GM18526 (cell line): ENCODE data around the gene CEP152.

Experiments used
- POLR2A ChIP-seq: IDR thresholded peaks from 3 replicates; pipeline ENCODE4 v1.6.1; 2011; ENCODE audit not compliant: insufficient read length; ENCODE audit errors: extremely low read depth

Gene CEP152

DNA sequence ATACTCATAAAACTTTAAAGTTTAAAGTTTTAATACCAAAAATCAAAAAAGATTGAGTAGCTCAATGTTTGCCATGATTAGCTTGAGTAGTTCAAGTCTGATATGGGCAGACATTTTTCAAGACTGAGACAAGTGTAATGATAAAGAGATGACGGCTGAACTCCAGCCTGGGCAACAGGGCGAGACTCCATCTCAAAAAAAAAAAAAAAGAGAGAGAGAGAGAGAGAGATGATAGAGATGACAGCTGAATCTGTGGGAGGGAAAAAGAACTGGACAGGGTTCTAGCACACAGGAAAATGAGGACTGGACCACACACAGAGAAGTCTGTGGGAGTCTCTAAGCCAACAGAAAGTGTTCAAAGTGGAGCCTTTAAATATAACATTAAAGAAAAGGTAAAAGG is 25.2 kb downstream of the CEP152 start:
- TF ChIP-seq POLR2A = no peak

DNA sequence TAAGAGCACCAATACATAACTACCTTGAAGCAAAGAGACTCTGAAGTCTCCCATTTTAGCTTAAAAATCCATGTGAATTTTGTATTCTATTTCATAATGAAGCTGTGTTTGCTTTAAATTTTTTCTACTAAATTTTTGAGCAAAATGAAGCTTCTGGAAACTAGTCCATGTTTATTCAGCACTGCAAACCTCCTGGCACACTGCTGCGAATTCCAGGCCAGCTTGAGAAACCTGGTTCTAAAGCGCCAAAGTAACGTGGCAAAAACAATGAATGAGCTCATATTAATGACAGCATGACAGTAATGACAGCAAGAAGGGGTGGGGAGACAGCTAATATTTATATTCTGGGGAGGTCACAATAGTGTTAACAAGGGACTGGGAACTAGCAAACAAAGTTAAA is 25.7 kb downstream of the CEP152 start:
- no peak for TF ChIP-seq POLR2A

DNA sequence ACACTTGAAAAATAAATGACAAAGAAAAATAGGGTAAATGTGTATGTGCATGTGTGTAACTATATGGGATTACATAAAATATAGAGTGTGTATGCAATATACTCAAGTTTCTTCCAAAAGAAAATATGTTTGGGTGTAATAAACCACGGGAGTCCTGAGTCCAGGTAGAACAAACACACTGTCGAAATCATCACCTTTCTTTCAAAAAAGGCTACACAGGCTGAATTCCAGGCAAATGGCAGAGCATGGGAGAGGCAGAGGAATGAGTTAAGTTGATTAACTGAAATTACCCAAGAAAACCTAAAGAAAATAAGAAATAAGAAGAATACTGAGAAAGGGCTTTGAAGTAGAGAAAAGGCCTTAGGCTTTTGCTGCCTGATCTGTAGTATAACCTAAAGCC is 26.1 kb downstream of the CEP152 start:
- TF ChIP-seq POLR2A = no peak

DNA sequence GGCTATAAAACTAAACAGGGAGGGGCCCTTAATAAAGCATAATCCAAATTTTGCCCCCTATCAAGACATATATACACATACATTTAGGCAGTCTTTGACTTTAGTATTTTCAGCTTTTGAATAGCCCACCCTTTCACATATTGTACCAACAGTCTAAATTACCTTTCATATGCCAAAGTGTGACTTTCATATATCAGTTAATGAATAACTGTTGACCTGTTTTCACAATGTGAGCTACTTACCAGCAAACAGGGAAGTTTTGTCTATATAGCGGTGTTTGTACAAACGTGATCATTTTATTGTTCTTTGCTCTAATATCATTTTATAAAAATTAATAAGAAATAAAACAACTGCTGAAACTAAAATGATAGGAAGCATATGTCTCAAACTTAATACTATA is 28.0 kb downstream of the CEP152 start:
- no peak for TF ChIP-seq POLR2A

DNA sequence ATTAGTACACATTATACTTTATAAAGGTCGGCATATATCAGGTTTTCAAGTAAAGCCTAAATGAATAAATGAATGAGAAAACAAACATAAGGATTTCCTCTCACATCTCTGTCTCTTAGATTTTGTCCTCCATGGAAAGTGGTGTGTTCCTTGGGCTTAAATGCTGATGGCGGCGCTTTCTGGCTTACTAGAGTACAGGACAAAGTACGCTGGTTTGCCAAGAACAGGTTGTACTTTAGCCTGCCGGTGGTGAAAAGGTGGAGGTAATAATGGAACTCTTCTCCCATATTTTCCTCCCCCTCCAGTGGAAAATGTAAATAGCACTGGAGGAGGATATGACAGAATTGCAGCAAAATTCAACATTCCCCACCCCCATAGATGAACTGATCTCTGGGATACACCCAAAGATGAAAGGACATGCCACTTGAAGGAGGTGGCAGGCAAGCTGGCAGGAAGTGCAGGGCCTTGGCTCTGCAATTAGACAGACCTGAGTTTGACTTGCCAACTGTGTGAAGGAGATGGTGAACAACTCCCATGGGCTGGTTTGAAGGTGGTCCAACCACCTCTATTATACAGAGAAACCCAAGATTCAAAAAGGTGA is 29.3 kb downstream of the CEP152 start:
- no peak for TF ChIP-seq POLR2A

DNA sequence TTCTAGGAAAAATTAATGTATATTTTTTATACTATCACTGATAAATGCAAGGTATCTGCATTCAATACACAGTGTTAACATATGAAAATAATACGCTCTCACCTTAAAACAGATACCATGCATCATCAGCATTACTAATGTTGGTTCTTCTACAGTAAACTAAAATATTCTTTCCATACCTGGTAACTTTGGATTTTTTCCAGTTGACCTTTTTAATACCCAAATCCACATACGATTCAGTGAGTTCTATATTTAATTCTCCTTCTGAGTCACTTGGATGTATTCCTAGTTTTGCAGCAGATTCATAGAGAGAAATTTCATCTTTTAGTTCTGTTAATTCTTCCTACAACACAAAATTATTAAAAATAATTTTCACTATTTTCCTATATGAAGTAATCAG is 29.9 kb downstream of the CEP152 start:
- no peak for TF ChIP-seq POLR2A

DNA sequence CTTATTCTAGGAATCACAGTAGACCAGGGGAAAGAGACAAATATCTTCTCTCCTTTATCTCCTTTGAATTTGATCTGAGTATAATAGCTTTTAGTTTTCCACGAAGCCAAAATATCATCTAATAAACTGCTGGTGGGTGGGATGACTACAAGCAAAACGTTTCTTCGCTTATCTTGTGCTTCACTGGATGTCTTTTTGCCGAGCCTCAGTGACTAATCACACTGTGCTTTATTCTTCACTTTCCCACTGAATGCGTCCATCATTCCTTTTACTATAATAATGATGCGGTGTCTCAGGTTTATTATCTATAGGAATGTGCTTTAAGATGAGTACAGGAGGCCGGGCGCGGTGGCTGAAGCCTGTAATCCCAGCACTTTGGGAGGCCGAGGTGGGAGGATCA is 32.5 kb downstream of the CEP152 start:
- no peak for TF ChIP-seq POLR2A

DNA sequence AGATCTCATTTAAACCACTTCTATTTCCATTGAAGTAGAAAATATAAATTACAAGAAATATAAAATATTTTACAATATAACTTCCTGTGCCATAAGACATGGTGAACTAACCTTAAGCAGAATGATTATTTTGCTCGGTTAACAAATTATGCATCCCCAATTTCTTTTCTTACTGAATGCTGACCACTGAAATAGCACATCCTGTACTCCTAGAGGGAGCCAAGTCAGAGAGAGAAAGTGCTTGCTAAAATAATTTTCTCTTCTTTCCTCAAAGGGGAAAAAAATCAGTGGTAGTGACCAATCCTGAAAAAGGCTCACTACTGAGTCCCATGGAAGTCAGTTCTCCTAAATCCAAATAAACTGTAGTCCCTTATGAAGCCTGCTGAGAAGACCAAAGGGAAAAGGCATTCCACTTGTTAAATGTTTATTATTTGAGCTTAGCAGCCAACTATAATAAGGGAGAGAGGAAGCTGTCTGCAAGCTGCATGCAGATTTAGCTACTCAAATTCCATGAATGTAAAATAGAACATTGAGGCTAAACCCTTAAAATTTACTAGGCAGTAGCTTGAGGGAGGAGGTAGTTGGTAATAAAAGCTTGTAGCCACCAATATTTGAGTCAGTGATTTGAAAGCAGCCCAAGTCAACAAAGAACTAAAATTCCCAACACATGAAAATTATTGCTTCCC is 33.1 kb downstream of the CEP152 start:
- TF ChIP-seq POLR2A = no peak

DNA sequence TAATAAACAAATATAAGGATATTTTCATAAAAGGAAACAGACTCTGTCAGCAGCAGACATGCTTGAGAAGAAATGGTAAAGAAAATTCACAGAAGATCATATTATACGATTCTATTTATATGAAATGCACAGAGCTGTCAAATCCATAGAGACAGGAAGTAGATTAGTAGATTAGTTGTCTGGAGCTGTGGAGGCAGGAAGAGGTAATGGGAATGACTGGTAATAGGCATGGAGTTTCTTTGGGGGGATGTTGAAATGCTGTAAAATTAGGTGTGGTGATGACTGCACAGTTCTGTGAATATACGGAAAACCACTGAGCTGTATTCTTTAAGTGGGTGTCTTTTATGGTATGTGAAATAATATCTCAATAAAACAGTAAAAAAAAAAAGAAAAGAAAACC is 35.3 kb downstream of the CEP152 start:
- no peak for TF ChIP-seq POLR2A

DNA sequence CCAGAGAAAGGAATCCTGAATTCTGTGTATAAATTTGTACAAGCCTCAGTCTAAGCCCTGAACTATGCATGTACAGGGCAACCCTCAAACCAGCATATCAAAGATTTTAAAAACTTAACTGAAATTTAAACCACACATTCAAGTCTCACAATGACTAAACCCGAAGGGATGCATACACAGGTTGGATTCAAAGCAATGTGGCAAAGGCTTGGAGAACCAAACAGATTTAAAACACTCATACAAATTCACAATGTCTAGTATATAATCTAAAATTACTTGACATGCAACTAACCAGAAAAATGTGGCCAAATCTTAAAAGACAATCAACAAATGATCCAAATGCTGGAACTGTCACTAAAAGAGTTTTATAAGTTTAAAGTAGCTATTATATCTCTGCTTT is 36.4 kb downstream of the CEP152 start:
- TF ChIP-seq POLR2A = no peak

DNA sequence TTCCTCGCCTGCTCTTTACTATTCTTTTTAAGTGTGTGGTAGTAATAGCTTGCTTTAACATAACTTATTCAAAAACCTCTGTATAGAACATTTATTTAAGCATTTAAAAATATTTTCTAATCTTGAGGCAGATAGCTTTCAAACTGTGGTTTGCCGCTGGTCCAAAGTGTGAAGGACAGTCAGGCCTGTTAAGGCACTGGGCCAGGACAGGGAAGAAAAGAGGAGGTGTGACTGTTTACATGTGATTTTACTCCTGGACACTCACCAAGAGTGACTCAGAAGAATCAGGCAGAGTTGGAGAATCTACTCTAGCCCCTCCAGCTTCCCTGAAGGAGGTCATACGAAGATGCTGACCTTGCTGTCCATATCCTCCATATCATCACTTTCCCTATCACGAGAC is 44.7 kb downstream of the CEP152 start:
- no peak for TF ChIP-seq POLR2A

DNA sequence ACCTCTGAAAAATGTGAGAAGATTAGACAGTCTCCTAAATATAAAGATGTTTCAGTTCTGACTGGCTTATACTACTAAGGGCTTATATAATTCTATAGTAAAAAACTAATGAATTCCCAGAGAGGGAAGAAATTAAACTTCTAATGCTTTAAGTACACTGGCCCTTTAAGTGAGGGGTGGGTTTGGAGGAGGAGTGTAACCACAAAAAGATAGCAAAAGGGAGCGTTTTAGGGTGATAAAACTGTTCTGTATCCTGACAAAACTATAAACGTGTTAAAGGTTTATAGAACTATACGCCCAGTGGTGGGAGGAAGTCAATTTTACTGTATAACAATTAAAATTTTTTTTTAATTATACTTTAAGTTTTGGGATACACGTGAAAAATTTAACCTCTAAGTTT is 45.8 kb downstream of the CEP152 start:
- no peak for TF ChIP-seq POLR2A

DNA sequence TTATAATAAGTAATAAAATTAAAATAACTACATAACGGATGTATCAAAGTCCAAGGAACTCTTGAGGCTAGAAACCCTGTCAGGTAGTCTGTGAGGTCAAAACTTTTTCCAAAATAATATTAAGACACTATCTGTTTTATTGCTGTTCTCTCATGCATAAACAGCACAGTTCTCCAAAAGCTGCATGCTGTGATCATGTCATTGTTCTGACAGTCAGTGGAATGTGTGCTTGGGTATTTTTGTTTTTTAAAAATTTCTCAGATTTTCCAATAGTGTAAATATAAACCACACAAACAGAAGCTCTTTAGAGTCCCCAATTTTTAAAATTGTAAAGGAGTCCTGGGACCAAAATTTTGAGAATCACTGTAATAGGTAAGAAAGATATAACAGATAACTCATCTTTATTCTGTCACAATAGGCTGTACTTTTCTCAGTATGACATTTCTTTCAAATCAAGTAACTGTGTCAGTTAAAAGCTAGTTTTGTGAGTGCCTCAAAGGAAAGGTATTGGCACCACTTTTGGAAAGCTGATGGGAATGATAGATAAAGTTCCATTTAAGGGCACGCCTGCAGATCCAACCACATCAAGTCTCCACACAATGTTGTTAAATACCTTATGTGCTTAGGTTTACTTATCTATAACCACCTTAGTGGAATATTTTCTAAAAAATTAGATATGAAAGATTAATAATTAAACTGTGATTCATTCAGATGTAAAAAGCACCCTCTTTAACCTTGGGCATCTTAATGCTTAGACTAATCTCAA is 49.3 kb downstream of the CEP152 start:
- TF ChIP-seq POLR2A = no peak

DNA sequence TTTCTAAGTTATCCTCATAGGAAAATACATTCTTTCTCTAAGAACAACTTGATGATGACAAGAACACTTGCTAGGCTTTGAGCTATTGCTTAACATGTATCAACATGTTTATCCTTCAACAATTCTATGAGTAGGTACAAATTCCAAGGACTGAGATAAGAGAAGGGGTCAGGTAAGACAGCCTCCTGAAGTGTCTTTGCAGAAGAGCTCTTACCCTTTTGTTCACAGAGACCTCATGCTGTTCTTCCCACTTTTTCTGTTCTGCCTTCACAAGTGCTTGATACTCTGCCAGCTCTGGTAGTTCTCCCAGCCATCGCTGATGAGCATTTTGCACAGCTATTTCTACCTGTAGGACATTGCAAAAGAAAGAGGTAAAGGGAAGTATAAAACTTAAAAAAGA is 50.9 kb downstream of the CEP152 start:
- TF ChIP-seq POLR2A = no peak

DNA sequence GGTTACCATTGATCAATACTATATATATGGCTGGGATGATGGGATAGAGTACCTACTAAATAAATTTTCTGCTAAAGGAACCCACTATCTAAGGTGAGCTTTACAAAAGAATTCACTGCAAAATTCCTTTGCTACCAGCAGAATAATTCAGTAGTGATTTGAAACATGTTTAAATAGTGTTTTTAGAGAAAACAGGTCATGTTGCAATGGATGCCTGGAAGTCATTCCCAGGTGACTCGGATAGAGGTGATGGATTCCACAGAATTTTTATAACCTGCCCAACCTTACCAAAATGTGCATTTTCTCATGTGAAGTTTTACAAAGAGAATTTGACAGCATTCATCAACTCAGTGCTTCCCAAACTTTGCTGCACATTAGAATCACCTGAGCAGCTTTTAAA is 53.2 kb downstream of the CEP152 start:
- TF ChIP-seq POLR2A = no peak

DNA sequence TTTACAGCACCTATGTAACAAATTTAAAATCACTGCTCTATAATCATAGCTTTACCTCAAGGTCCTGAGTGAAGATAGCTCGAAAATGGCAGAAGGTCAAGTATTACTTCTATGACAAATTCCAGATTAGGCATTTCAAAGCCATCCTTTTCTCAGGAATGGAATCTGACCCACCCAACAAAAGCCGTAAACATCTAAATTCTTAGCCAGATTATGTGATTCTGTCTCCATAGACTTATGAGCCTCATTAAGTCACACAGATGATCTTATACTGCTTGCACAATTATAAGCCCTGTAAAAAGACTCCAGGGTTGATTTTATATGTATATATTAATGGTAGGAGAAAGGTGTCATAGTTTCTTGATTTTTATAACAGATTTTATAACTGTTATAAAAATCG is 56.9 kb downstream of the CEP152 start:
- no peak for TF ChIP-seq POLR2A
